HK-2 (cell line): ENCODE measurements around the gene PARD3B.
"Not testable (repeated sequence)": the region's sequence is repeated elsewhere in the genome, so short reads cannot be mapped to it uniquely, and the experiment has no call there.

ENCODE experiments used
- DNase-seq: peaks from one replicate; pipeline ENCODE4 v3.0.0-alpha.2; 2018; ENCODE audit not compliant: unreplicated experiment

The PARD3B gene

GRCh38 chr2:205190528-205190927, 645.3 kb downstream of the PARD3B start:
- no peak for DNase-seq

DNA sequence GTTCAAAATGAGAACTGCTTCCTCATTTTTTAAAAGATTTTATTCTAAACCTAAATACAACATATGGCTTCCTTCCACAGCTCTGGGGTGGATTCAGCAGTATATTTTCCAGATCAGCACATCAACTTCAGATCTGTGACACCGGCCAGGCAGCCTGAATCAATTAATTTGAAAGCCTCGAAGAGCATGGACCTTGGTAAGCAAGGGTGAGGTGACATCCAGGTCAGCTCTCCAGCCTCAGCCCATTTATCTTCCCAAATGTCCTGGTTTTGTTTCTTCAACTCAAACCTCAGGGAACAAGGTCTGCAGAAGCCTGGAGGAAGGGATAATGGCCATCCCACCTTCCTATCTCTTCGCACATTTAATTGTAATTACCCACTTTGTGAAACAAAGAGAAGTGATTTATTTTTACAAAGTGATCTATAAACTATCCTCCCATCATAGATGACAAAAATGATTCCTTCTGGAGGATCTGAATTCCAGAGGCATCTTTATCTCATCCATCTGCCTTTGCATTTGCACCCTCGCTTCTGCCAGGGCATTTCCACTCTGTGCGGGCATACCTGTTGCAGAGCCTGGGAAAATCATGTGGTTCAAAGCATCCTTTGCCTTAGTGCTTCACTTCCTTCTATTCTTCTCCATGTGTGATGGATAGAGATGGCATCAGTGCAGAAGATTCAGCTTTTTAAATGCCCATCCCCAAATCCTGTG, 648.0 kb downstream of the PARD3B start:
- DNase-seq: no peak

- DNase-seq: no peak
Observed at GRCh38 chr2:205193836-205194228, 648.6 kb downstream of the PARD3B start.

- no peak for DNase-seq
Observed at GRCh38 chr2:205197468-205198139, 652.3 kb downstream of the PARD3B start.

GRCh38 chr2:205198140-205198525, 652.9 kb downstream of the PARD3B start:
- no peak for DNase-seq

DNA sequence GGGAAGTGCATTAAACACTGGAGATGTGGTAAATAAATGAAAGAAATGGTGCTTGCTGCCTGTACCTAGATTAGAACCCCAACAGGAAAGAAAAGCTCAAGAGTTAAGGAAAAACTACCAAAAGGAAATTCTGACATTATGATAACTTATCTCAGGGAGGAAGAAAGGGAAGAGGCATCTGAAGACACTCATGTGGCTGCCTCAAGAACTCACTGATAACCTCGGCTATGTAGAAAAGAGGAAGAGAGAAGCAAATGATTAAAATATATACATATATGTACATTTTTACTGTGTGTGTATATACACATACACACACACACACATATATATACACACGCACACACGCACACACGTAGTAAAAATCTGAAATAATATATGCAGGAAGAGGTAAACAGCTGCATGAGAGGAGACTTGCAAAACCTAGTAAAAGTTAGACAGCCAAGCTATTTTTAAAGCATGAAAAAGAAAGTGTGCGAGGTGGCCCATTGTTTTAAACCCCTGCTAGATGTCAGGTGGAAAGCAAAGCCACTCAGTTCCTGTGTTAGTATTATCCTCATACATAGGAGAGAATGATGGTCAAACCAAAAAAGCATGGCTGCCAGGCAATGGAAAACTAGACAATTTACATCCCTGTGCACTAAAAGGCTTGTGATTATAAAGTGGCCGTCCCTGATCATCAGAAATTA, 654.0 kb downstream of the PARD3B start:
- DNase-seq: no peak

DNA sequence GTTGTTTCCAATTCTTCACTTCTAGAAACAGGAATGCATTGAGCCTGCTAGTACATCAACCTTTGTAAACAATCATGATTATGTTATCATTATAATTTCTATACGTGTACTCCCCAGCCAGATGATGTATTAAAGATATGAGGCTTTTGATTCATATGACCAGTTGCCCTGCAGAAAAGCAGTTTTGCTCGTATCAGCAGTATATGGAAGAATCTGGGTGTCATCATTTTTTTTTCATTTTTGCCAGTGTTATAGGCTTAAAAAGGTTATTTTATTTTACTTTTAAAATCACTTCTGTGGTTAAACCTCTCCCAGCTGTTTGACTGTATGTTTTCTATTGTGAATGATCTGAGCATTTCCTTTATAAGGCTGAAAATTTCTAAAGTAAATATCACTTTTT, 665.2 kb downstream of the PARD3B start:
- DNase-seq: no peak

GRCh38 chr2:205212357-205212756, 667.1 kb downstream of the PARD3B start:
- DNase-seq: no peak

- DNase-seq: no peak
Observed at GRCh38 chr2:205216092-205216491, 670.8 kb downstream of the PARD3B start.

DNA sequence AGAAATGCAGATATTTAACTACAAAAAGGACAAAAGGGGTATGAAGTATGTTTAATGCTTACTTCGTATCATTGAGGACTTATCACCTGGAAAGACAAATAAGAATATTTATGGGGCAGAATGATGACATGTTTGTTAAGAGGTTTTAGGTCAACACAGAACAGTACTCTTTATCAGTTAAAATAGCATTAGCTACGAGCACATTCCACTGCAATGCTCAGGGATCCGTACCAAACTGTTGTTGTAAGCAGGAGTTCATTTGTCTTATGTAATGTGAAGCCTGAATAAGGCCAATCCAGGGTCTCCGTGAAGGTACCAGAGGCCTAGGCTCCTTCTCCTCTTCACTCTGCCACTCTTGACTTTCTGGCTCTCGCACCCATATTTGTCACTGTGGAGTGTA, 671.3 kb downstream of the PARD3B start:
- no peak for DNase-seq

DNA sequence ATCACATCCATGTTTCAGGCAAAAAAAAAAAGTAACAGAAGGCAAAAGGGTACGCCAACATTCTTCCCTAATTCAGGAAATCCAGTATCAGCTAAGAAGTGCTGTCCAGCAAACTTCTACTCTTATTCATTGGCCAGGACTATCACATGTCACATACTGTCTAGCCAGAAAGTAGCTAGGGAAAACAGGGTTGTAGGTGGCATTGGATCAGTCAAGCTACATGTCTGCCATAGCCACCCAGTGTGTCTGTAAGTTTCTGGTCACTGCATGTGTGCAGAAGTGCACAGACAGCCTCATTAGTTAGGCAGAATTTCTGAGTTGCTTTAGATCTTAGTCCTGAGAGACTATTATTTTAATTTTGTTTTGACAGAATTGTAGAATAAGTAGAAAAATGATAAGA, 671.7 kb downstream of the PARD3B start:
- no peak for DNase-seq

- no peak for DNase-seq
Observed at GRCh38 chr2:205218056-205218455, 672.8 kb downstream of the PARD3B start.

GRCh38 chr2:205218816-205219215, 673.5 kb downstream of the PARD3B start:
- not testable (repeated sequence) for DNase-seq

DNA sequence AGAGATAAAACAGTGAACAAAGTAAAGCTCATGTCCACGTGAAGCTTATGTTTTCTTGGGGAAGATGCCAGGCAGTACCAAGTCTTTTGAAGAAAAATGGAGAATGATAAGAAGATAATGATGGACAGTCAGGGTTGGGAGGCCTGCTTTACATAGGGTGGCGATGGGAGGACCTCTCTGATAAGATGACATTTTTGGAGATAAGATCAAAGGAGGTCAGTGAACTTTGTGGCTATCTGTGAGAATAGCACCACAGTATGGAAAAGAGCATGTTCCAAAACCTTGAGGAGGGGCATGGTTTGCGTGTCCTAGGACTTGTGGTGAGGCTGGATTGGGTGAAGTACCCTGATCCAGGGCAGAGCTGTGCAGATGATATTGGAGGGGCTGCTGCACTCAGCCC, 675.3 kb downstream of the PARD3B start:
- DNase-seq: no peak

DNA sequence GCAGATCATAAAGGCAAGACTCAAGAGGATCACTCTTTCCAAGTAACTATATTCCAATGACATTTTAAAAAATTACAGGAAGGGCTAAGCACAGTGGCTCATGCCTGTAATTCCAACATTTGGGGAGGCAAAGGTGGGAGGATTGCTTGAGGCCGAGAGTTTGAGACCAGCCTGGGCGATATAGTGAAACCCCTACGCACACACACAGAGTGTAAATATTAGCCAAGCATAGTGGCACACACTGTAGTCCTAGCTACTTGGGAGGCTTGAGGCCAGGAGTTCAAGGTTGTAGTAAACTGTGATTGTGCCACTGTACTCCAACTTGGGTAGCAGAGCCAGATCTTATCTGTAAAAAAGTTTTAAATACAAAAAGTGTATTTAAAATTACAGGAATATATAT, 686.8 kb downstream of the PARD3B start:
- DNase-seq: no peak

- DNase-seq: no peak
Observed at GRCh38 chr2:205235434-205235833, 690.2 kb downstream of the PARD3B start.

DNA sequence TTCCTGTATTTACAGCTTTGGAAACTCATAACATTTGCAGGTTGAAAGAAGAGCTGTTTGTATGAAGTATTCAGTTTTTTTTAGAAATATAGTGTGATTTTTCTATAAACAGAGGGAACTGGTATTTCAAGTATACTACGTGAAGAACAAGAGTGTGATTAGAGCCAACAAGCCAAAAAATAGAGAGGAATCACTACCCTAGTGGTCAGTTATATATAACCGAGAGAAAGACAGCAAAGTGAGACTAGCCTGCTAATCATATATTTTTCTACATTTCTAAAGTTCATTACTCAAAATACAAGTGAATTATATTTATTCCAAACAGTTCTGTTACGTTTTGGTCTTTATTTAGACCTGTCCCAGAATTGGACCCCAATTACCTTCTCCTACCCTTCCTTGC, 692.2 kb downstream of the PARD3B start:
- no peak for DNase-seq

DNA sequence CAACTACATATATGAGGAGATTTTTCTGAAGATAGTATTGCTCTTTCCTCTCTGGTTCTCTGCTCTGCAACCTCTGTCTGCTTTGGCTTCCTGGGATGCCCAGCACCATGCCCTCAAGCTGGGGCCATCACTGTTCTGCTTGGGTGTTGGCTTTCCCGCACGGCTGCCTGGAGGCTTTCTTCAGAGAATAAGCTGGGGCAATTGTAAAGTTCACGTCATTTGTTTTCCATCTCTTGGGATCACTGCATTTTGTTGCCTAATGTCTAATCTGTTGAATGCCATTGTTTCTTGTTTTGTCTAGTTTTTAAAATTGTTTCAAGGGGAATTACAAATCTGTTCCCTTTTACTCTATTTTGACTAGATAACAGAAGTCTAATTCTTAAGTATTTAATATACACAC, 699.7 kb downstream of the PARD3B start:
- DNase-seq: no peak

GRCh38 chr2:205245652-205246051, 700.4 kb downstream of the PARD3B start:
- DNase-seq: no peak

GRCh38 chr2:205259121-205259520, 713.8 kb downstream of the PARD3B start:
- DNase-seq: no peak

DNA sequence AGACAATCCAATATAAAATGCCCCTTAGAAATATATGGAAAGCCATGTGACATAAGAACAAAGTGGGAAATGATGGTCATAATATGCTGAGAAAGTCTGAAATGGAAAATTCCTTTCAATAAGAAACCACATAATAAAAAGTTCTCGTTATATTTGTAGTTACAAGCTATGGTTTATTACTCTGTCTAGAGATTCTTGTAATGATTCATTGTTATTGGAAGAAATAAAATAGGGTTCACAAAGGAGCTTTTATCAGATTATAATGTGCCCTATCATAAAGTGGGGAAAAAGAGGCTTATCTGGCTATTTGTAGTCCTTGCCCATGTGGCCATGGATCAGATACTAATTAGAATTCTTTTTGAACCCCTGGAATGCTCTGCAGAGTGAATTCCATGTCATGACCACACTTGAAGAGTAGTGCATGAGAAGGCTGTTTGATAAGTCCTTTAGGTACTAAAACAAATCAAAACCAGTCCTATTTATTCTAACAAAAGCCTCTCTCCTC, 716.3 kb downstream of the PARD3B start:
- no peak for DNase-seq

GRCh38 chr2:205267323-205267722, 722.0 kb downstream of the PARD3B start:
- no peak for DNase-seq

GRCh38 chr2:205270689-205271088, 725.4 kb downstream of the PARD3B start:
- DNase-seq: no peak
